ENCODE data around the gene CLEC9A.

Gene CLEC9A

GRCh38 chr12:10082117-10082874 is 51.8 kb downstream of the CLEC9A start:
- TF ChIP-seq CTCF (IDR thresholded peaks at IDR 0.05; ENCODE audit: borderline replicate concordance, control extremely low read depth, extremely low read depth, insufficient read depth, missing control alignments): no peak
- DNase-seq (ENCODE audit: low spot score): no peak
- in situ Hi-C loops (cut with MboI; ENCODE audit: low sequenced_read_pairs, unreplicated experiment): no loop called here

GRCh38 chr12:10084733-10085132 is 54.3 kb downstream of the CLEC9A start:
- in situ Hi-C loops (cut with MboI; ENCODE audit: low sequenced_read_pairs, unreplicated experiment): no loop called here
- DNase-seq (ENCODE audit: low spot score): no peak
- no peak for TF ChIP-seq CTCF (IDR thresholded peaks at IDR 0.05; ENCODE audit: borderline replicate concordance, control extremely low read depth, extremely low read depth, insufficient read depth, missing control alignments)

GRCh38 chr12:10086387-10086786 is 55.9 kb downstream of the CLEC9A start:
- in situ Hi-C loops (cut with MboI; ENCODE audit: low sequenced_read_pairs, unreplicated experiment): no loop called here
- TF ChIP-seq CTCF (IDR thresholded peaks at IDR 0.05; ENCODE audit: borderline replicate concordance, control extremely low read depth, extremely low read depth, insufficient read depth, missing control alignments): no peak
- no peak for DNase-seq (ENCODE audit: low spot score)

- DNase-seq (ENCODE audit: low spot score): no peak
- TF ChIP-seq CTCF (IDR thresholded peaks at IDR 0.05; ENCODE audit: borderline replicate concordance, control extremely low read depth, extremely low read depth, insufficient read depth, missing control alignments): no peak
- in situ Hi-C loops (cut with MboI; ENCODE audit: low sequenced_read_pairs, unreplicated experiment): no loop called here
Observed at GRCh38 chr12:10088031-10088430, 57.5 kb downstream of the CLEC9A start.

- no peak for DNase-seq (ENCODE audit: low spot score)
- in situ Hi-C loops (cut with MboI; ENCODE audit: low sequenced_read_pairs, unreplicated experiment): no loop called here
- TF ChIP-seq CTCF (IDR thresholded peaks at IDR 0.05; ENCODE audit: borderline replicate concordance, control extremely low read depth, extremely low read depth, insufficient read depth, missing control alignments): no peak
Observed at GRCh38 chr12:10088955-10089900, 58.7 kb downstream of the CLEC9A start.

GRCh38 chr12:10094646-10095395 is 64.3 kb downstream of the CLEC9A start:
- TF ChIP-seq CTCF (IDR thresholded peaks at IDR 0.05; ENCODE audit: borderline replicate concordance, control extremely low read depth, extremely low read depth, insufficient read depth, missing control alignments): no peak
- in situ Hi-C loops (cut with MboI; ENCODE audit: low sequenced_read_pairs, unreplicated experiment): no loop called here
- DNase-seq (ENCODE audit: low spot score): no peak

All from GM13976 (cell line).